Activated naive CD4-positive, alpha-beta T cell treated with anti-CD3 and anti-CD28 coated beads for 36 hours (primary cell): ENCODE measurements around the gene STX18. TPM values are rescaled to one million over a fixed set of nuclear protein-coding genes. Genes with fewer than 3 reads are reported as not detected.
"Not testable (repeated sequence)": the region's sequence is repeated elsewhere in the genome, so short reads cannot be mapped to it uniquely, and the experiment has no call there.

Experiments
- CTCF ChIA-PET: fragments of 350-600 bp; sonication (Branson Sonifier 250); formaldehyde crosslinking; loops from one replicate; lab custom pipeline; 2021; ENCODE audit warnings: antibody characterized with exemption; lab: Charles Lee
- DNase-seq: peaks from one replicate; pipeline ENCODE4 v3.0.0-alpha.2; 2020
- H3K27ac Mint-ChIP-seq: one replicate; pipeline ENCODE4 v1.8.0; 2021; ENCODE audit warnings: mild to moderate bottlenecking, mixed read lengths
- H3K27me3 Mint-ChIP-seq: one replicate; pipeline ENCODE4 v1.8.0; 2021; ENCODE audit warnings: low read depth, mixed read lengths
- H3K36me3 Mint-ChIP-seq: one replicate; pipeline ENCODE4 v1.8.0; 2021; ENCODE audit warnings: low read depth, mixed read lengths
- H3K4me1 Mint-ChIP-seq: one replicate; pipeline ENCODE4 v1.8.0; 2021; ENCODE audit warnings: low read depth, mixed read lengths
- H3K4me3 Mint-ChIP-seq: one replicate; pipeline ENCODE4 v1.8.0; 2021; ENCODE audit warnings: mild to moderate bottlenecking, moderate library complexity, mixed read lengths
- H3K9me3 Mint-ChIP-seq: one replicate; pipeline ENCODE4 v1.8.0; 2021; ENCODE audit warnings: mixed read lengths
- intact Hi-C: fragments of 100-400 bp; cut with micrococcal nuclease; formaldehyde crosslinking; loops from one replicate; pipeline ENCODE4 v1.15.1; 2023
- total RNA-seq, 2 experiments: library from RNA; stranded (reverse); gene quantifications; one replicate each; pipeline ENCODE4 v1.2.3, GENCODE V29; 2021

STX18 gene
- total RNA-seq, 2 experiments from 2014 or later = 18.3 to 19.0 TPM

DNA sequence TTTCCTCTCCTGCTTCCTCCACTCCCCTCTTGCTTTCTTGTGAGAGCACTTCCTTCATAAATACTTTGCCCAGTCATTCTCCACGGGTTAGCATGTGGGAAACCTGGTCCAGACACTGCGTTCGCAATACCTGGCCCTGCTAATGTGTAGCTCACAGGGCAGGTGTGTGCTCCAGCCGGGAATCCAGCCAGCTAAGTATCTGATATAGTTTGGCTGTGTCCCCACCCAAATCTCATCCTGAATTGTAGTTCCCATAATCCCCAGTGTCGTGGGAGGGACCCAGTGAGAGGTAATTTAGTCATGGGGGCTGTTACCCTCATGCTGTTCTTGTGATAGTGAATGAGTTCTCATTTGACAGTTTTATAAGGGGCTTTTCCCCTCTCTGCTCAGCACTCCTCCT is 32.2 kb upstream of the STX18 start:
- intact Hi-C loops = no loop called here

DNA sequence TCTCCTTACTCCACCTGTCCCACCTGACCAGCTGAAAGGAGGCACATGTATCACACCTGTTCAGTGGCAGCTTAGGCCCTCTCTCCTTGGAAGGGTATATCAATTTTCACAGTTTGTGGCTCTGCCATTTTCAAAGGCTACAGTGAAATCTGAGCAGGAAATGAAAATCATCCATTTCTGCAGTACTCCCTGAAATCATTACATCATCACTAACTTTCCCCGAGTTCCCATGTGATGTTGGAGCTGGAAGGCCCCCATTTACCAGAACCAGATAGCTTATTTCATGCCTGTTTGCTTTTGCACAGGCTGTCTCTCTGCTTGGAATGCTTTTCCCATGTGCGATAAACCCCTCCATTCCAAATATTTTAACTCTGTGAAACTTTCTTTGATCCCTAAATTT is 31.0 kb upstream of the STX18 start:
- peaks cover 8% of the 10 kb centered on the region for H3K9me3 Mint-ChIP-seq
- H3K27ac Mint-ChIP-seq = no peak overlapping the region
- intact Hi-C loops = no loop called here
- H3K27me3 Mint-ChIP-seq = no peaks in the 10 kb centered on the region
- peaks cover 10% of the 10 kb centered on the region for H3K4me1 Mint-ChIP-seq
- CTCF ChIA-PET = no interaction called here
- no peak overlapping the region for H3K4me3 Mint-ChIP-seq
- peaks cover 24% of the 10 kb centered on the region for H3K36me3 Mint-ChIP-seq
- no peak for DNase-seq

More for the DNA sequence above, 32.2 kb upstream of the STX18 start:
- peaks cover 8% of the 10 kb centered on the region for H3K9me3 Mint-ChIP-seq
- H3K27ac Mint-ChIP-seq = no peak overlapping the region
- H3K27me3 Mint-ChIP-seq = no peaks in the 10 kb centered on the region
- peaks cover 10% of the 10 kb centered on the region for H3K4me1 Mint-ChIP-seq
- CTCF ChIA-PET = interaction anchor here (2.4 kb wide), 1 partner anchor 86 kb away, joined by 6 read pairs; no protein-coding TSS in a partner anchor
- DNase-seq = no peak
- H3K4me3 Mint-ChIP-seq = no peak overlapping the region
- peaks cover 24% of the 10 kb centered on the region for H3K36me3 Mint-ChIP-seq

- H3K27me3 Mint-ChIP-seq, H3K4me3 Mint-ChIP-seq, H3K27ac Mint-ChIP-seq, intact Hi-C loops, CTCF ChIA-PET, DNase-seq, H3K9me3 Mint-ChIP-seq, H3K4me1 Mint-ChIP-seq: not testable (repeated sequence)
- peaks cover 24% of the 10 kb centered on the region for H3K36me3 Mint-ChIP-seq
Observed at GRCh38 chr4:4569861-4570260, 28.0 kb upstream of the STX18 start.

DNA sequence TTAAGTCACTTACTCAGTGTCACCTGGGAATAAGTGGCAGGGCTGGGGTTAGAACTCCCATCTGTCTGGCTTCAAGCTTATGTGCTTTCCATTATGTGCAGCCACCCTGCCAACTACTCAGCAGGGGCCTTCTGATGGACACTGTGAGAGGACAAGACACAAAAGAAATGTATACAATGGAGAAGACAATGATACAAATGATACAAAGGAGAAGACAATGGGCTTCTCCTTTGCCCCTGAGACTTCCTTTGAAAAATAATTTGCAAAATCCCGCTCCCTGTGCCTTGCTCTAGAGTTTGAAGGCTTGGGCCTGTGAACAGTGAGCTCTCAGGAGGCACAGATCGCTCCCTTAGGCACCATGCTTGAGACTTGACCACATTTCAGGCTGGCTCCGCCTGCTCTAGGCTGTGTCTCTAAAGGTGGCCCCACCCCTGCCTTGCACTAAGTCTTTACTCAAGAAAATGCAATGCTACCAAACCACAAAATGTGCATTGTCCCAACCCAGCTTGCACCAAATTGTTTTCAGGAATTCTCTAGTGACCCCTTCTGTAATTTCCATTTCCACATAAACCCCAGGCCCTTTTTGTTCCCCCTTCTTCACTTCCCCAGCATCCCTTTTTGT is 27.1 kb upstream of the STX18 start:
- Mint-ChIP-seq H3K36me3 (peaks cover 29% of the 10 kb centered on the region), H3K27me3 (no peaks in the 10 kb centered on the region), H3K4me3 (no peak overlapping the region), H3K4me1 (no peaks in the 10 kb centered on the region), H3K27ac (no peak overlapping the region), H3K9me3 (peaks cover 8% of the 10 kb centered on the region)
- CTCF ChIA-PET = interaction anchor here (0.5 kb wide), 1 partner anchor 312 kb away, joined by 3 read pairs; no protein-coding TSS in a partner anchor
- DNase-seq = no peak
- intact Hi-C loops = no loop called here

- H3K9me3 Mint-ChIP-seq, DNase-seq, CTCF ChIA-PET, H3K4me3 Mint-ChIP-seq, H3K27me3 Mint-ChIP-seq, H3K4me1 Mint-ChIP-seq, intact Hi-C loops, H3K27ac Mint-ChIP-seq: not testable (repeated sequence)
- H3K36me3 Mint-ChIP-seq = peaks cover 34% of the 10 kb centered on the region
Observed at GRCh38 chr4:4566359-4566758, 24.5 kb upstream of the STX18 start.

GRCh38 chr4:4564522-4564921 is 22.7 kb upstream of the STX18 start:
- Mint-ChIP-seq H3K4me3 (no peak overlapping the region), H3K4me1 (no peaks in the 10 kb centered on the region), H3K27ac (no peak overlapping the region), H3K27me3 (no peaks in the 10 kb centered on the region), H3K9me3 (peaks cover 5% of the 10 kb centered on the region), H3K36me3 (peaks cover 29% of the 10 kb centered on the region)
- no peak for DNase-seq
- CTCF ChIA-PET = interaction anchor here (0.9 kb wide), 1 partner anchor 32 kb away, joined by 3 read pairs; no protein-coding TSS in a partner anchor
- intact Hi-C loops = no loop called here

DNA sequence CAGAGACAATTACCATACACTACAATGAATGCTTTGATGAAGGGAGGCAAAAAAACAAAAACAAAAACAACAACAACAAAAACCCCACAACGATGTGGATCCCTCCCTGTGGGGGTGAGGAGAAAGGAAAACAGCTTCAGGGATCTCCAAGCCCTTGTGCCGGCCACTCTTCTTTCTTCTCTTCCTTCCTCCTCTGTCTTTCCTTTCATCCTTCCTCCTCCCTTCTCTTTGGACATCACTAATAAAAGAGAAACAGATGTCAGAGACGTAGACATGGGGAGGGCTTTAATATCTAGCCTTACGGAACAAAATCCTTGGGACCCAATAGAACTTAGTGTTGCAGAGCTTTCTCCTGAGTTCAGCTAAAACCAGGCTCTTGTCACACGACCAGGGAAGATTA is 18.8 kb upstream of the STX18 start:
- Mint-ChIP-seq H3K27me3 (no peaks in the 10 kb centered on the region), H3K4me1 (no peaks in the 10 kb centered on the region), H3K27ac (no peak overlapping the region), H3K9me3 (no peaks in the 10 kb centered on the region), H3K36me3 (peaks cover 21% of the 10 kb centered on the region), H3K4me3 (no peak overlapping the region)
- DNase-seq = no peak
- CTCF ChIA-PET = interaction anchor here (1.2 kb wide), 1 partner anchor 16 kb away, joined by 3 read pairs; no protein-coding TSS in a partner anchor
- intact Hi-C loops = no loop called here

DNA sequence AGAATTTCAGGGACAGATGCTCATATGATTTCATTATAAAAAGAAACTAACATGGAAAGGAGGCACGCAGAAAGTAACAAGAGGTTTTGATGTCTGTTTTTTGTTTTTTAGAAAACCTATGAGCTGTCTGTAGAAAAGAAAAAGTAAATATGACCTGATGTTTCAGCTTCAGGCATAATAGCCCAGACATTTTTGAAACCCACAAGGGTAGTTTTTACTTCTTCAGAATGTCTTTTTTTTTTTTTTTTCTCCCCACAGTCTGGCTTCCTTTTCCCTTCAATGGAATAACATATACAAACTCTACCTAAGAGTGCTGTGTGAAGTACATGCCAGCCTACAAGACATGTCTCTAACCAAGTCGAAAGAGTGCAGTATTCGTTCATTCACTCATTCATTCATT is 18.3 kb upstream of the STX18 start:
- CTCF ChIA-PET = no interaction called here
- Mint-ChIP-seq H3K4me1 (no peaks in the 10 kb centered on the region), H3K27me3 (no peaks in the 10 kb centered on the region), H3K4me3 (no peak overlapping the region), H3K36me3 (peaks cover 21% of the 10 kb centered on the region), H3K27ac (no peak overlapping the region), H3K9me3 (no peaks in the 10 kb centered on the region)
- DNase-seq = no peak
- intact Hi-C loops = no loop called here

DNA sequence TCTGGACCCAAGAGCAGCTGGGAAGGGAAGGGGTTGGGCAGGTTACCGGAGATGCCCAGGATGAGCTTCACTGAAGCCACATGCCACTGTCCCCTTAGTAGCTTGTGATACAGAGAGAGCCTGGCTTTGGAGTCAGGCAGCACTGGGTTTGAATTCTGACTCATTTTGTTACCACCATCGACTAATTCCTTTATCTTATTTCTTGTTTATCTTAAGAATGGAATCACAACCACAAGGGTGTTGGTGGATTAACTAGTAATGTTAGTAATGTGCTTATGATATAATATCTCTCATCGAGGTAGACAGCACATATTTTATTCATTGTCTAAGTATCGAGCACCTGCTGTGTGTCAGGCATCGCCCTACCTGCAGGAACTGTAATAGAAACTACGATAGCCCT is 17.7 kb upstream of the STX18 start:
- no peak overlapping the region for H3K27ac Mint-ChIP-seq
- H3K36me3 Mint-ChIP-seq = peaks cover 20% of the 10 kb centered on the region
- no peak for DNase-seq
- CTCF ChIA-PET = interaction anchor here (0.7 kb wide), 1 partner anchor 1261 kb away, joined by 3 read pairs; no protein-coding TSS in a partner anchor
- H3K4me3 Mint-ChIP-seq = no peak overlapping the region
- H3K27me3 Mint-ChIP-seq = no peaks in the 10 kb centered on the region
- no peaks in the 10 kb centered on the region for H3K9me3 Mint-ChIP-seq
- no peaks in the 10 kb centered on the region for H3K4me1 Mint-ChIP-seq
- intact Hi-C loops = no loop called here

GRCh38 chr4:4558881-4559280 is 17.0 kb upstream of the STX18 start:
- no peaks in the 10 kb centered on the region for H3K27me3 Mint-ChIP-seq
- H3K9me3 Mint-ChIP-seq = no peaks in the 10 kb centered on the region
- CTCF ChIA-PET = interaction anchor here (0.7 kb wide), 1 partner anchor 1262 kb away, joined by 3 read pairs; no protein-coding TSS in a partner anchor
- no peak for DNase-seq
- no peak overlapping the region for H3K27ac Mint-ChIP-seq
- intact Hi-C loops = no loop called here
- H3K4me3 Mint-ChIP-seq = no peak overlapping the region
- peaks cover 22% of the 10 kb centered on the region for H3K36me3 Mint-ChIP-seq
- no peaks in the 10 kb centered on the region for H3K4me1 Mint-ChIP-seq

DNA sequence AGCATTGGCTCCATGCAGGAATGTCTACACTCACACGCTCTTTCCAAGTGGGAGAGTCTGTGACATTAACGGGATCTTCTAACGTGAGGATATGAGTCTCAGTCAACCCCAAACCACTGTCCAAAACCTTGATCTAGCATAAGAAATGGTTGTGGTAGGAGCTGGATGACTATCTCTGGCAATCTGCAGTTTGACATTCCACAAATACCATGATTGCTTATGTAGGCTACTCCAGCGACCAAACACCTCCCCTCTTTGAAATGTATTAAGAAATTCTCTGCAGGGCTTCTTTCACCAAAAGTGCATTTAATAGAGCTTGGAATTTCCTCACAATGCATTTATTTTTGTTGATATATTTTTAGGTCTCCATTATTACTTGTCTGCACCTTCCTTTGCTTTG is 14.1 kb upstream of the STX18 start:
- H3K27me3 Mint-ChIP-seq = no peaks in the 10 kb centered on the region
- intact Hi-C loops = no loop called here
- peaks cover 37% of the 10 kb centered on the region for H3K36me3 Mint-ChIP-seq
- H3K9me3 Mint-ChIP-seq = no peaks in the 10 kb centered on the region
- CTCF ChIA-PET = interaction anchor here (0.6 kb wide), 1 partner anchor 344 kb away, joined by 3 read pairs; no protein-coding TSS in a partner anchor
- no peak overlapping the region for H3K4me3 Mint-ChIP-seq
- no peaks in the 10 kb centered on the region for H3K4me1 Mint-ChIP-seq
- DNase-seq = no peak
- no peak overlapping the region for H3K27ac Mint-ChIP-seq

- peaks cover 51% of the 10 kb centered on the region for H3K36me3 Mint-ChIP-seq
- no peak overlapping the region for H3K27ac Mint-ChIP-seq
- intact Hi-C loops = no loop called here
- CTCF ChIA-PET = no interaction called here
- H3K9me3 Mint-ChIP-seq = no peaks in the 10 kb centered on the region
- no peaks in the 10 kb centered on the region for H3K27me3 Mint-ChIP-seq
- no peak for DNase-seq
- no peak overlapping the region for H3K4me3 Mint-ChIP-seq
- H3K4me1 Mint-ChIP-seq = no peaks in the 10 kb centered on the region
Observed at GRCh38 chr4:4554234-4554633, 12.4 kb upstream of the STX18 start.

GRCh38 chr4:4552042-4552441 is 10.2 kb upstream of the STX18 start:
- H3K4me1 Mint-ChIP-seq, DNase-seq, H3K27me3 Mint-ChIP-seq, H3K27ac Mint-ChIP-seq, intact Hi-C loops, H3K4me3 Mint-ChIP-seq, H3K9me3 Mint-ChIP-seq, CTCF ChIA-PET: not testable (repeated sequence)
- peaks cover 69% of the 10 kb centered on the region for H3K36me3 Mint-ChIP-seq
